Stomach (tissue), 9 donors: ENCODE data around the gene DLG5. TPM values are rescaled to one million over a fixed set of nuclear protein-coding genes. Genes with fewer than 3 reads are reported as not detected.
A peak's percentile ranks its signal among the peaks of the same experiment; 100 is the strongest.

ENCODE experiments used
- DNase-seq, 2 donors: peaks; one replicate each; pipeline versions ENCODE4 v3.0.0 to v3.0.0-alpha.2; 2013 to 2019
- H3K27ac ChIP-seq, 5 donors: fragments of 200-600 bp in 4 of 5; sonication (generic) in 4 of 5; one replicate each; pipeline ENCODE4 v1.5.1; 2013 to 2019; ENCODE audit warnings: mild to moderate bottlenecking in 1 of 5, moderate library complexity in 1 of 5
- H3K27me3 ChIP-seq, 3 donors: fragments of 200-600 bp; sonication (generic); one replicate each; pipeline ENCODE4 v1.5.1; 2017 to 2019; ENCODE audit warnings: mixed run types in 1 of 3
- H3K36me3 ChIP-seq, 4 donors: fragments of 200-600 bp; sonication (generic); 1 replicate in 3 of 4; 2 replicates in 1 of 4; pipeline ENCODE4 v1.5.1; 2016 to 2019
- H3K4me1 ChIP-seq, 4 donors: fragments of 200-600 bp; sonication (generic); one replicate each; pipeline ENCODE4 v1.5.1; 2016 to 2019
- H3K4me3 ChIP-seq, 4 donors: fragments of 200-600 bp; sonication (generic) in 3 of 4; one replicate each; pipeline ENCODE4 v1.5.1; 2016 to 2019; ENCODE audit warnings: mild to moderate bottlenecking in 1 of 4
- H3K9me3 ChIP-seq, 4 donors: fragments of 200-600 bp; sonication (generic); one replicate each; pipeline ENCODE4 v1.5.1; 2016 to 2019
- EP300 ChIP-seq: sonication (generic); formaldehyde crosslinking; IDR thresholded peaks from one replicate; pipeline ENCODE4 v1.6.1; 2017; ENCODE audit warnings: antibody characterized with exemption
- POLR2A ChIP-seq, 4 donors: fragments of 450-650 bp; IDR thresholded peaks; one replicate each; pipeline ENCODE4 v1.6.1; 2016; ENCODE audit warnings: antibody characterized with exemption in 4 of 4, control low read depth in 2 of 4, mild to moderate bottlenecking in 1 of 4, moderate library complexity in 1 of 4
- POLR2AphosphoS5 ChIP-seq, 3 donors: sonication (generic); formaldehyde crosslinking; IDR thresholded peaks; one replicate each; pipeline ENCODE4 v1.6.1; 2016; ENCODE audit warnings: antibody characterized with exemption in 3 of 3
- WGBS, 5 donors: extraction: QIAGEN DNeasy Blood & Tissue Kit in 3 of 5; methylation state at CpG; one replicate each; pipeline versions ENCODE4 v1.1.5 to v1.1.7; 2013 to 2018; 5-methylcytosine and 5-hydroxymethylcytosine counted together
- intact Hi-C: fragments of 100-400 bp; cut with DNase I; formaldehyde crosslinking; loops from one replicate; pipeline ENCODE4 v1.15.1; 2023; ENCODE audit warnings: low total_unique reads
- polyA plus RNA-seq, 3 donors: library from polyadenylated mRNA; stranded (reverse); fragments of 200-250 nt; gene quantifications; one replicate each; pipeline ENCODE4 v1.2.3, GENCODE V29; 2013
- total RNA-seq, 5 donors: library from RNA; depleted of rRNA; stranded (reverse); fragments of >200 nt; gene quantifications; one replicate each; pipeline versions ENCODE4 v1.1.0 to v1.2.3, GENCODE V29; 2014 to 2016
- TF ChIP-seq, protein P1 (sequence below), 7 experiments: fragments of 450-650 bp in 4 of 7; fragments of 200-600 bp in 3 of 7; sonication (generic) in 3 of 7; IDR thresholded peaks; one replicate each; pipeline ENCODE4 v1.5.1; 2016 to 2019; ENCODE audit warnings: antibody characterized with exemption in 7 of 7, control low read depth in 2 of 7, mild to moderate bottlenecking in 1 of 7
- donor health status: healthy with polysubstance abuse.
- donor health status: Bipolar disorder and iron deficiency.
- donor health status: healthy.

DLG5 gene
- total and polyA plus RNA-seq, 8 donors, result 9.2 to 134 (median 32.7) TPM

DNA sequence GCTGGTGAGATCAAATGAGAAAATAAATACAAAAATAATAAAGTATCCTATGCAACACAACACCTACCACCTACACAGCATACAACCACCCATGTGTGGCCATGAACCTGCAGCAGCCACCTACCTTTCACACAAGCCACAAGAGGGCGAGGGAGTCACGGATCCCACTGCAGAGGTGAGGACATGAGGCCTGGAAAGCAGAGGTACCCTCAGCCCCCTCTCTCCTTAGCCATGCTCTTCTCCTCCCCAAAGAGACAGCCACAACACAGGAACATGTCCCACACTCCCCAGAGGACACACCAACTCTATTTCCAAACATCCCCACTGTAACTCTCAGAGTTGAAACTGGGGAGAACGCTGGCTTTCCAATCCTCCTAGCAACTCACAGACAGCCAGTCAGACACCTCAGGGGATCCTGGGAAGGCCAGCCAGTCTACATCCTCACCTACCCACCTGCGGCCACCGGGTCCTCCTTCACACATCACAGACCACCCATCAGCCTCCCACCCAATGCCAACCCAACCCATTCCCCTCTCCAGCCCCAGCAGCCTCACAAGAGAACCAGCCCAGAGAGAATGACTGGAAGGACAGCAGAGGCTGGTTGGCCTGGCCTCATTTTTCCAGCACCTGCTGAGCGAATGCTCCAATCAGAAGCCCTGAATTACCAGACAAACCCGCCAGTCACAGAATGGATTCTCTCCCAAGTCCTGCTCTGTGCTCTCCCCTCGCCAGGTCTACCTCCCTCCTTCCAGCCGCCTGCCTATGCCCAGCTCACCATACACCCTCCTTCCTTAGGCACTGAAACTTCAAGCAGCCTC, 18.4 kb downstream of the DLG5 start:
- Histone ChIP-seq H3K27ac (peak overlapping the region in 2 of 5 donors; percentile 15 to 27), H3K27me3 (no peaks in the 10 kb centered on the region), H3K9me3 (no peaks in the 10 kb centered on the region), H3K4me3 (no peak overlapping the region), H3K36me3 (no peaks in the 10 kb centered on the region), H3K4me1 (peaks cover 37 to 88% (median 57%) of the 10 kb centered on the region in 4 donors)
- WGBS, 5 donors, result 87 to 92% (median 90%) methylated on average over 9 of the region's 9 CpGs
- DNase-seq, result peak in 1 of 2 donors; percentile 56
- intact Hi-C loops, result no loop called here
- TF ChIP-seq EP300 (no peak), POLR2A (IDR thresholded peaks at IDR 0.05) (no peak), POLR2AphosphoS5 (IDR thresholded peaks at IDR 0.05) (no peak)
- TF ChIP-seq, protein P1, sequence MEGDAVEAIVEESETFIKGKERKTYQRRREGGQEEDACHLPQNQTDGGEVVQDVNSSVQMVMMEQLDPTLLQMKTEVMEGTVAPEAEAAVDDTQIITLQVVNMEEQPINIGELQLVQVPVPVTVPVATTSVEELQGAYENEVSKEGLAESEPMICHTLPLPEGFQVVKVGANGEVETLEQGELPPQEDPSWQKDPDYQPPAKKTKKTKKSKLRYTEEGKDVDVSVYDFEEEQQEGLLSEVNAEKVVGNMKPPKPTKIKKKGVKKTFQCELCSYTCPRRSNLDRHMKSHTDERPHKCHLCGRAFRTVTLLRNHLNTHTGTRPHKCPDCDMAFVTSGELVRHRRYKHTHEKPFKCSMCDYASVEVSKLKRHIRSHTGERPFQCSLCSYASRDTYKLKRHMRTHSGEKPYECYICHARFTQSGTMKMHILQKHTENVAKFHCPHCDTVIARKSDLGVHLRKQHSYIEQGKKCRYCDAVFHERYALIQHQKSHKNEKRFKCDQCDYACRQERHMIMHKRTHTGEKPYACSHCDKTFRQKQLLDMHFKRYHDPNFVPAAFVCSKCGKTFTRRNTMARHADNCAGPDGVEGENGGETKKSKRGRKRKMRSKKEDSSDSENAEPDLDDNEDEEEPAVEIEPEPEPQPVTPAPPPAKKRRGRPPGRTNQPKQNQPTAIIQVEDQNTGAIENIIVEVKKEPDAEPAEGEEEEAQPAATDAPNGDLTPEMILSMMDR (IDR thresholded peaks at IDR 0.05), result no peak

DNA sequence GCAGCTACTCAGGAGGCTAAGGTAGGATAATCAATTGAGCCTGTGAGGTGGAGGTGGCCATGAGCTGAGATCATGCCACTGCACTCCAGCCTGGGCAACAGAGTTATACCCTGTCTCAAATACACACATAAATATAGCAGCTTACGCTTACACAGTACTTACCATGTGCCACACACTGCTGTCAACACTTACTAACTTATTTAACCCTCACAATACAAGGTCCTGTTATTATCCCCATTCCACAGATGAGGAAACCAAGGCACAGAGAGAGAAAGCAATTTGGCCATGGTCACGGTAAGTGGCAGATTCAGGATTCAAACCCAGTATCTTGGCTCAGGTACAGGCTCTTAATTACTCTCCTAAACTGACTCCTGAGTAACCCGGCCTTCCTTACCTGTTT, 19.1 kb downstream of the DLG5 start:
- no peak for DNase-seq
- no peak for TF ChIP-seq POLR2A (IDR thresholded peaks at IDR 0.05)
- Histone ChIP-seq H3K36me3 (no peaks in the 10 kb centered on the region), H3K4me3 (no peak overlapping the region), H3K27me3 (no peaks in the 10 kb centered on the region), H3K4me1 (peaks cover 38 to 84% (median 56%) of the 10 kb centered on the region in 4 donors), H3K27ac (peak overlapping the region in 3 of 5 donors; percentile 0 to 27 (median 17)), H3K9me3 (no peaks in the 10 kb centered on the region)
- intact Hi-C loops, result no loop called here
- 90 to 94% (median 93%) methylated on average over 3 of the region's 3 CpGs for WGBS, 5 donors

DNA sequence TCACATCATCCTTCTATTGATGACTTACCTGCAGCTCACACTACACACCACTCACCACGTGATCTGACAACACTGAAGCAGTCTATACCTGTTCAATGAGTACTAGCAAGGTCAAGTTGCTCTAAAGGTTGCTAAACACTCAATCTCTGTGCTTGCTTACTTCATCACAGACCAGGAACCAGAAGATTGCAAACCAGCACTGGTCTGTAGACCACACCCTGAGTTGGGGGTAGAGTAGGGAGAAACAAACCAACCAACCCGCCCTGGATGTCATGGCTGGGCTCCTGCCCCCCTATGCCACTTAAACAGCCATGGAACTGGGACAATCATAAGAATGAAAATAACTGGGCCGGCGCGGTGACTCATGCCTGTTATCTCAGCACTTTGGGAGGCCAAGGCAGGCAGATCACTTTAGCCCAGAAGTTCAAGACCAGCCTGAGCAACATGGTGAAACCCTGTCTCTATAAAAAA, 19.6 kb downstream of the DLG5 start:
- H3K27ac ChIP-seq, result peak overlapping the region in 3 of 5 donors; percentile 0 to 27 (median 17)
- no peak overlapping the region for H3K4me3 ChIP-seq
- H3K4me1 ChIP-seq, result peaks cover 42 to 84% (median 54%) of the 10 kb centered on the region in 4 donors
- no peaks in the 10 kb centered on the region for H3K27me3 ChIP-seq
- 75 to 92% (median 77%) methylated on average over 5 of the region's 5 CpGs for WGBS, 5 donors
- intact Hi-C loops, result no loop called here
- H3K36me3 ChIP-seq, result no peaks in the 10 kb centered on the region
- no peaks in the 10 kb centered on the region for H3K9me3 ChIP-seq
- TF ChIP-seq, protein P1 (IDR thresholded peaks at IDR 0.05), result no peak
- DNase-seq, result peak in 1 of 2 donors; percentile 46

DNA sequence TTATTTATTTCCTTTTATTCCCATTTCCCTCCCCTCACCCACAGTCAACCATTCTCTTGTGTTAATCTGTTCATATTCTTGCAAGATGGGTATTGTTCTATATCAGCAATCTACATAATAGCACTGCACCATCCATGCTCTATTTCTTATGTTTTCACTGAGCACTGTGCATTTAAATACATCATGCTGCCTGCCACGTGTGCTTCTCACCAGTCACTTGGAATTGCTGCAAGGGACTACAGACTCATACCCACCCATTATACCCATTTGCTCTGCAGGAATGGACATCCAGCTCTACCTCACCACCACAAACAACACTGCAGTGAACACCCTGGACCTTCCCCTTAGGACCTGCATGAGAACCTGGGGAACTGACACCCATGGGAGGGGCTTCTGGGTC, 20.8 kb downstream of the DLG5 start:
- TF ChIP-seq EP300 (no peak), POLR2A (IDR thresholded peaks at IDR 0.05) (no peak), POLR2AphosphoS5 (IDR thresholded peaks at IDR 0.05) (no peak)
- TF ChIP-seq, protein P1 (IDR thresholded peaks at IDR 0.05), result no peak
- H3K27ac ChIP-seq, result no peak overlapping the region
- DNase-seq, result no peak
- H3K27me3 ChIP-seq, result no peaks in the 10 kb centered on the region
- 32 to 42% (median 38%) methylated on average over 1 of the region's 1 CpG for WGBS, 5 donors
- H3K36me3 ChIP-seq, result no peaks in the 10 kb centered on the region
- intact Hi-C loops, result no loop called here
- no peak overlapping the region for H3K4me3 ChIP-seq
- H3K4me1 ChIP-seq, result peaks cover 42 to 84% (median 54%) of the 10 kb centered on the region in 4 donors
- no peaks in the 10 kb centered on the region for H3K9me3 ChIP-seq
